GM19099 (cell line): ENCODE results near the gene ARMC10.

Experiments
- POLR2A ChIP-seq: IDR thresholded peaks from 3 replicates; pipeline ENCODE4 v1.6.1; 2011; ENCODE audit warnings: low read depth; ENCODE audit not compliant: insufficient read length; ENCODE audit errors: extremely low read depth

ARMC10 gene

GRCh38 chr7:103142494-103142893, 67.6 kb downstream of the ARMC10 start:
- no peak for TF ChIP-seq POLR2A

- no peak for TF ChIP-seq POLR2A
Observed at GRCh38 chr7:103143868-103144267, 68.9 kb downstream of the ARMC10 start.

GRCh38 chr7:103148131-103148993, 73.4 kb downstream of the ARMC10 start:
- no peak for TF ChIP-seq POLR2A
